Measurements from ENCODE around the gene KLHDC10.
"Not testable (repeated sequence)": the region's sequence is repeated elsewhere in the genome, so short reads cannot be mapped to it uniquely, and the experiment has no call there.

The KLHDC10 gene

GRCh38 chr7:130069978-130070860 is at the start of gene KLHDC10:
Gene KLHDC10 (plus strand): TSS chr7:130070534. CDS start chr7:130070644, 110 bp downstream.
- DNase-seq, result peak; percentile 98 to 99

- no peak for DNase-seq
These were observed 49.1 kb upstream of the KLHDC10 start for GRCh38 chr7:130021105-130021834.

- DNase-seq, result no peak
These were observed 48.2 kb upstream of the KLHDC10 start for GRCh38 chr7:130022115-130022514.

GRCh38 chr7:130022623-130023175 is 47.6 kb upstream of the KLHDC10 start:
- DNase-seq, result no peak

- peak in 1 of 2 donors; percentile 23 for DNase-seq
These were observed 45.9 kb upstream of the KLHDC10 start for GRCh38 chr7:130024390-130024789.

- DNase-seq, result no peak
These were observed 37.6 kb upstream of the KLHDC10 start for GRCh38 chr7:130032698-130033097.

GRCh38 chr7:130037703-130038102 is 32.6 kb upstream of the KLHDC10 start:
- DNase-seq, result no peak

GRCh38 chr7:130040576-130040975 is 29.8 kb upstream of the KLHDC10 start:
- no peak for DNase-seq

GRCh38 chr7:130047831-130048230 is 22.5 kb upstream of the KLHDC10 start:
- DNase-seq, result no peak

- DNase-seq, result no peak
These were observed 21.4 kb upstream of the KLHDC10 start for GRCh38 chr7:130048906-130049305.

- DNase-seq, result not testable (repeated sequence)
These were observed 18.1 kb upstream of the KLHDC10 start for GRCh38 chr7:130052250-130052649.

GRCh38 chr7:130055198-130055597 is 15.1 kb upstream of the KLHDC10 start:
- not testable (repeated sequence) for DNase-seq

- no peak for DNase-seq
These were observed 8.1 kb upstream of the KLHDC10 start for GRCh38 chr7:130062246-130062645.

GRCh38 chr7:130063036-130063435 is 7.3 kb upstream of the KLHDC10 start:
- peak; percentile 38 to 89 for DNase-seq

GRCh38 chr7:130064580-130064926 is 5.8 kb upstream of the KLHDC10 start:
- DNase-seq, result not testable (repeated sequence)

GRCh38 chr7:130065500-130066152 is 4.7 kb upstream of the KLHDC10 start:
- no peak for DNase-seq

GRCh38 chr7:130069179-130069977 is 956 bp upstream of the KLHDC10 start:
- DNase-seq, result no peak

GRCh38 chr7:130070861-130071622 is 708 bp downstream of the KLHDC10 start:
- peak; percentile 18 to 35 for DNase-seq

- peak; percentile 68 to 88 for DNase-seq
These were observed 1.6 kb downstream of the KLHDC10 start for GRCh38 chr7:130071701-130072622.

GRCh38 chr7:130079846-130080394 is 9.6 kb downstream of the KLHDC10 start:
- DNase-seq, result no peak

All from inflammatory macrophage treated with lipopolysaccharide for 1 hour (primary cell).